Activated T-cell treated with anti-CD3 and anti-CD28 coated beads, Interleukin-2, amount 50 U/mL, for 72 hours (primary cell): ENCODE data around the gene CABLES2. TPM values are rescaled to one million over a fixed set of nuclear protein-coding genes. Genes with fewer than 3 reads are reported as not detected.

ENCODE experiments used
- ATAC-seq, 2 donors: fragments of 150-1000 bp; cut with Tn5 transposase; replicated peaks in 1 of 2; 2 replicates each; pipeline ENCODE4 v1.10.0; 2021; ENCODE audit warnings: moderate library complexity in 2 of 2, mild to moderate bottlenecking in 1 of 2
- DNase-seq, 2 donors: peaks; one replicate each; pipeline ENCODE4 v3.0.0; 2021 to 2022; ENCODE audit warnings: mixed read lengths in 1 of 2
- H3K27ac Mint-ChIP-seq: one replicate; pipeline ENCODE4 v1.8.0; 2022; ENCODE audit warnings: mild to moderate bottlenecking, moderate library complexity, mixed read lengths
- H3K27me3 Mint-ChIP-seq: one replicate; pipeline ENCODE4 v1.8.0; 2022; ENCODE audit warnings: low read depth, mixed read lengths
- H3K36me3 Mint-ChIP-seq, 2 donors: one replicate each; pipeline ENCODE4 v1.8.0; 2022; ENCODE audit warnings: mixed read lengths in 2 of 2, mild to moderate bottlenecking in 1 of 2; ENCODE audit not compliant: insufficient read depth in 2 of 2
- H3K4me1 Mint-ChIP-seq: one replicate; pipeline ENCODE4 v1.8.0; 2022; ENCODE audit warnings: low read depth, mixed read lengths
- H3K4me3 Mint-ChIP-seq, 2 donors: one replicate each; pipeline ENCODE4 v1.8.0; 2022; ENCODE audit warnings: mild to moderate bottlenecking in 2 of 2, mixed read lengths in 2 of 2, moderate library complexity in 2 of 2
- H3K9me3 Mint-ChIP-seq, 2 donors: one replicate each; pipeline ENCODE4 v1.8.0; 2022; ENCODE audit warnings: mixed read lengths in 2 of 2
- total RNA-seq, 2 donors: library from RNA; stranded (reverse); gene quantifications; one replicate each; pipeline ENCODE4 v1.2.3, GENCODE V29; 2022

CABLES2 gene
- total RNA-seq, 2 donors from 2014 or later, result 7.1 to 8.3 TPM

GRCh38 chr20:62419759-62420158, 12.7 kb upstream of the CABLES2 start:
- DNase-seq (no peak), ATAC-seq (no peak)
- peaks cover 0 to 4% of the 10 kb centered on the region in 2 donors for H3K9me3 Mint-ChIP-seq
- no peaks in the 10 kb centered on the region for H3K27me3 Mint-ChIP-seq
- H3K4me3 Mint-ChIP-seq, result no peak overlapping the region
- no peaks in the 10 kb centered on the region for H3K4me1 Mint-ChIP-seq
- H3K36me3 Mint-ChIP-seq, result no peaks in the 10 kb centered on the region
- no peak overlapping the region for H3K27ac Mint-ChIP-seq

DNA sequence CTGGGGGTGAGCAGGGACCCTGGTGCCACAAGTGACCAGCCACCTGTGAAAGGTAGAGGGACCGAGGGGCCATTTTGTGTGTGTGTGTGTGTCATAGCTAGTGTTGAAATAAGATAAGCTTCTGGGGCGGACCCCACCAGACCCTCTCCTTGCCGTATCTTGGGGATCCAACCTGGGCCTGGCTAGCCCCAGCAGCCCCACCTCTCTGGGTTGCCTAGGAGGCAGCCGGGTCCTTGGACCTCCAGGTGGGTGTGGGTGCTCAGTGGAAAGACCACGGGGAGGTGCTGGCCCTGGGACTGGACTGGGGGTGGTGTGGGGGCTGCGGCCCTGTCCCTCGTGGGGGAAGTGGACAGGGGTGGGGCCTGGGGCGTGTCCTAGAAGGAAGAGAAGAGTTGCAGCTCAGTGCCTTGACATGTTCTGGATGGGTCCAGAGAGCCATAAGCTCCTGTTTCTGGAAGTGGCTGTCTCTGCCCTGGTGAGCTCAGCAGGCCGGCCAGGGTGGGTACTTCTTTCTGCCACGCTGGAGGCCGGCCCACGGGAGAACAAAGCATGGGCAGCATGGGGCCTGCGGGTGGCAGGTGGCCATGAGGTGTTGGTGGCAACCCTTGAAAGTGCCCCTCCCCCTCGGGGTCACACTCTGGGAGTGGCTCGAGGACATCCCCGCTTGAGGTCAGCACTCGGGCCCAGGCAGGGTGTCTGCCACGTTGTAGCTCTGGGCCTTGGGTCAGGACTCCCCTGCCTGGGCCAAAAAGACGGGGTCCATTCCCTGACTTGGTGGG, 11.8 kb upstream of the CABLES2 start:
- no peaks in the 10 kb centered on the region for H3K27me3 Mint-ChIP-seq
- H3K27ac Mint-ChIP-seq, result no peak overlapping the region
- no peak overlapping the region for H3K4me3 Mint-ChIP-seq
- H3K36me3 Mint-ChIP-seq, result no peaks in the 10 kb centered on the region
- ATAC-seq (no peak), DNase-seq (no peak)
- no peaks in the 10 kb centered on the region for H3K4me1 Mint-ChIP-seq
- peaks cover 0 to 4% of the 10 kb centered on the region in 2 donors for H3K9me3 Mint-ChIP-seq

DNA sequence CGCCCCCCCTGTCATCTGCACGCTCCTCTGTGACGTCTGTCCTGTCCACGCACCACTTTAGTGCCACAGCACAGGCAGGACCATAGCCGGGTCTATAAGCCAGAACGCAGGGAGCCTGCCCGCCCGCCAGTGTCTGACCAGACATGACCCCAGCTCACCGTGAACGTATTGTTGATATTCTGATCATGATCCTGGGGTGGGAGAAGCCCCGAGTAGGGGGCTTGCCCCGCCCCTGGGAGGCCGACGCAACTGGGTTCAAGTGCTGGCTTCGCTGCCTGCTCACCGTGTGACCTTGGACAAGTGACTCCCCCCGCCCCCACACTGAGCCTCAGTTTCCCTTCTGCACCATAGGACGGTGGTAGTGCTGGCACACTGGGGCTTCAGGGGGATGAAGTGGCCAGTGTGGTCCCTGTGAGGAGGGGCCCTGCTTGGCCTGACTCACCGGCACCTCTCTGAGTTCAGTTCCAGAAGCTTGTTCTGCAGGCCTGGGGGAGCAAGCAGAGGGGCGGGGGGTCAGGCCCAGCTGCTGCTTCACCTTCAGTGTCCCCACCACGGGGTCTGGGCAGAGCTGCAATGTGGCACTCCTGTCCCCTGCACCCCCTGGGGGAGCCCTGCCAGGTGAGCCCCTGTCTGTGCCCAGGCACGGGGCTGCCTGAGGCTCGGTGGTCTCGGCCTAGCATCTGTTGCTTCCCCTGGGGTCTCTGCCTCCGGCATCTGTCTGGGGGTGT, 11.1 kb upstream of the CABLES2 start:
- no peaks in the 10 kb centered on the region for H3K36me3 Mint-ChIP-seq
- ATAC-seq (no peak), DNase-seq (no peak)
- H3K27ac Mint-ChIP-seq, result no peak overlapping the region
- H3K9me3 Mint-ChIP-seq, result peaks cover 0 to 4% of the 10 kb centered on the region in 2 donors
- H3K4me1 Mint-ChIP-seq, result no peaks in the 10 kb centered on the region
- no peaks in the 10 kb centered on the region for H3K27me3 Mint-ChIP-seq
- H3K4me3 Mint-ChIP-seq, result no peak overlapping the region

GRCh38 chr20:62416651-62417637, 9.9 kb upstream of the CABLES2 start:
- ATAC-seq (no peak), DNase-seq (no peak)
- H3K4me3 Mint-ChIP-seq, result no peak overlapping the region
- no peaks in the 10 kb centered on the region for H3K4me1 Mint-ChIP-seq
- no peak overlapping the region for H3K27ac Mint-ChIP-seq
- H3K9me3 Mint-ChIP-seq, result peaks cover 0 to 4% of the 10 kb centered on the region in 2 donors
- H3K36me3 Mint-ChIP-seq, result no peaks in the 10 kb centered on the region
- no peaks in the 10 kb centered on the region for H3K27me3 Mint-ChIP-seq

- DNase-seq, result no peak
- Mint-ChIP-seq H3K36me3 (no peaks in the 10 kb centered on the region), H3K4me1 (no peaks in the 10 kb centered on the region), H3K27ac (no peak overlapping the region), H3K27me3 (no peaks in the 10 kb centered on the region), H3K4me3 (no peak overlapping the region), H3K9me3 (no peaks in the 10 kb centered on the region)
- no peak for ATAC-seq
These were observed 8.4 kb upstream of the CABLES2 start for GRCh38 chr20:62415354-62416111.

DNA sequence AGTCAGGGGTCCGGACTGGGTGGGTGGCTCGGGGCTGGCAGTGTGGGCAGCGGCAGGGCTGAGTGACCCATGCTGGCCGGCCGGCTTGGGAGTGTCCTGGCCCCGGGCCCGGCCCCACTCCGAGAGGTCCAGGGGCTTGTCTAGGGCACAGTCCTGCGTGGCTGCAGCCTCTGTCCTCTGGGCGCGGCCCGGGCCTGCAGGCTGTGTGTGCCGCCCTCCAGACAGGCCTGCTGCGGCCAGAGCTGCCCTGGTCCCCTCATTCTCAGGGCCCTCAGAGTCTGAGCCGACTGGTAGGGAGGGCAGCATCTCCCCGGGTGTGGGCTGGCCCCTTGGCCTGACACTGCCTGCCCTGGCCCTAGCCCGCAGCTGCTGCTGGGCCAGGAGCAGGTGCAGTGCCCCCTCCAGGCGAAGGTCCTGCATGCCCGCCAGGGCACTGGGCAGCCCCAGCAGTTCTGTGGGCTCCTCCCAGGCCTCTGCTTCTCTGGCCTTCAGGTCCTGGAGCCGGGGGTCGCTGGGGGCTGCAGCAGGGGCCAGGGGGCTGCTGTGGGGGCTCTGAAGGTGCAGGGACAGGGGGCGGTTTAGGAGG, 6.9 kb upstream of the CABLES2 start:
- no peak overlapping the region for H3K27ac Mint-ChIP-seq
- peaks cover 11% of the 10 kb centered on the region for H3K4me1 Mint-ChIP-seq
- H3K27me3 Mint-ChIP-seq, result peaks cover 7% of the 10 kb centered on the region

DNA sequence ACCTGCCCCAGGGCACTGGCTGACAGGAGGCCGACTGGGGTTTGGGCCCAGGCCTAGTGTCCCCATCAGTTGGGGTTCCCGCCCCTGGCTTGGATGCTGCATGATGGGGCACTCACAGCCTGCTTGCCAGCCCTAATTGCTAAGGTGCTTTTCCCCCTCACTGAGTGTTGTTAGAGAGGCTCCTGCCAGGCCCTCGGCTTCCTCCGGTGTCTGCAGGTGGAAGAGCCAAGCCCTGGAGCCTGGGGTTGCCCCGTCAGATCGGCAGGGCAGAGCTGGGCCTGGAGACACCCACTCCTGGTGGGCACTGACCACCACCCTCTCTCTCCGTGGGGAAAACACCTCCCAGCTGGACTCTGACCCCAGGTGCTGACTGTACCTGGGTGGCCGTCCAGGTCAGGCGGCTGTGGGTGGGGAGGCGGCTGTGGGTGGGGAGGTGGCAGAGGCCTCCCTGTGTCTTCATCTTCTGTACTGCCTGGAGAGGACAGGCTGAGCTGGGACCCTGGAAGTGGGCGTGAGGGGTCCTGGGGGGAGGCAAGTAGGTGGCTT, 6.0 kb upstream of the CABLES2 start:
- DNase-seq (no peak), ATAC-seq (no peak)
- Mint-ChIP-seq H3K27me3 (peaks cover 7% of the 10 kb centered on the region), H3K36me3 (no peaks in the 10 kb centered on the region), H3K4me3 (no peak overlapping the region), H3K4me1 (peaks cover 11% of the 10 kb centered on the region), H3K9me3 (no peaks in the 10 kb centered on the region), H3K27ac (no peak overlapping the region)

More for the DNA sequence above, 6.9 kb upstream of the CABLES2 start:
- Mint-ChIP-seq H3K4me3 (no peak overlapping the region), H3K9me3 (no peaks in the 10 kb centered on the region), H3K36me3 (no peaks in the 10 kb centered on the region)
- no peak for DNase-seq
- no peak for ATAC-seq

DNA sequence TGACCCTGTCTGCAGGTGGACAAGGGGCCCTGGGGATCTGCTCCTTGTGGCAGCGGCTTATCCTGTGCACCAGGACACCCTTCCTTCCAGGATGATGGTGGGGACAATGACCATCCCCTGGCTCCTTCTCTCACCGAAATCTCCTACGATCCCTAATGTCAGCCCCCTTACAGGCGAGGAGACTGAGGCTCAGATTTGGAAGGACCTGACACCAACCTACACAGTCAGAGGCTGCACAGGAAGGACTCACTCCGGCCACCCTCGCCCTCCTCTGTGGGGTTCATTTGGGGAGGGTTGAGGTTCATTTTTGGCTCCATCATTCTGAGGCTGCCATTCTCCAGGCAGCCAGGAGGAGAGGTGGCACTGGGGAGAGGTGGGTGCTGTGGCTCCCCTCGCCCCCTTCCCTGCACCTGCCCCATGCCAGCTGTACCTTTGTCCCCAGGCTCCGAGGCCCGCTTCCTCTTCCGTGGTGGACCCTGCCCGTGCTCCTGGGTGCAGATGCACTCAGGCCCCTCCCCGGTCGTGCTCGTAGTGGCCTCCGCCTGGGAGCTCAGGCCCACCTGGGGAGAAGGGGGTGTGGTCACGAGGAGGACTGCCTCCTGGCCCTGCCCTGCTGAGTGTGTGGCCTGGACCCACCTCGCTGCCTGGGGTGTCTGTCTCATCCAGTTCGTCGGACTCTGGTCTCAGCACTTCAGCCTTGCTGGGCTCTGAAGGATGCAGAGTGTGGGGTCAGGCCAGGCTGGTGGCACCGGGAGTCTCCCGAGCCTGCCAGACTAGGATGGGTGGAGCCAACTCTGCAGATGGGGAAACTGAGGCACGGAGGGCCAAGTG, 5.3 kb upstream of the CABLES2 start:
- H3K4me1 Mint-ChIP-seq, result peaks cover 11% of the 10 kb centered on the region
- H3K27me3 Mint-ChIP-seq, result peaks cover 7% of the 10 kb centered on the region
- H3K4me3 Mint-ChIP-seq, result no peak overlapping the region
- no peak for DNase-seq
- H3K27ac Mint-ChIP-seq, result no peak overlapping the region
- H3K9me3 Mint-ChIP-seq, result no peaks in the 10 kb centered on the region
- H3K36me3 Mint-ChIP-seq, result no peaks in the 10 kb centered on the region
- no peak for ATAC-seq

DNA sequence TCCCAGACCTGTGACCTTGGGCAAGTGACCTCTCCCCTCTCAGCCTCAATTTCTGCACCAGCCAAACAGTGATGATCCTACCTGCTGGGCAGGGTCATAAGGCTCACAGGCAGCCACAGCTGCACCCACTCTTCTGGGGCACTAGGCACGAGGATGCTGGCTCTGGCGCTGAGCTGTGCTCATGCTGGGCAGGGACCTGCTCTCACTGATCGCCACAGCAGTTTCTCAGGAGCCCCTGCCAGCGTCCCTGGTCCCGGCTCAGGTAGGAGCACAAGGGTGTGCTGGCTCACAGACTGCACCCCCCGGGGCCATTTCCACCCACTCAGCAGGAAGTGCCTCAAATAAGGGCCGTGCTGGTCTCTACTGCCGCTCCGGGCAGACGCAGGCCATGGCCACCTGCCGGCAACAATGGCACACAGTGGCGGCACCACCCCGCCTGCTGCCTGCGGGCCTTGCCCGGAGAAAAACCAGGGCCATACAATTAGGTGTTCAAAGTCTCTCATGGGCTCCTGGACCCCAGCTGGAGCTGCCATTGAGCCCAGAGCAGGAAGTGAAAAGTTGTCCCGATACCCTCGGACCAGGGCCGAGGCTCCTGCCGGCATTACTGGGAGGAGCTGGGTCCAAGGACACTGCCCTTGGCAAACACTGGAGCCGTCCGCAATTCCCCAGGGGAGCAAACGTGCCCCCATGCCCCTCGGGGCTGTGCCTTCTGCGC, 4.6 kb upstream of the CABLES2 start:
- Mint-ChIP-seq H3K4me3 (no peak overlapping the region), H3K9me3 (no peaks in the 10 kb centered on the region), H3K27ac (no peak overlapping the region), H3K27me3 (peaks cover 7% of the 10 kb centered on the region), H3K4me1 (peaks cover 11% of the 10 kb centered on the region), H3K36me3 (no peaks in the 10 kb centered on the region)
- DNase-seq (no peak), ATAC-seq (no peak)

- Mint-ChIP-seq H3K9me3 (no peaks in the 10 kb centered on the region), H3K4me1 (peaks cover 15% of the 10 kb centered on the region), H3K36me3 (no peaks in the 10 kb centered on the region), H3K4me3 (no peak overlapping the region), H3K27me3 (peaks cover 7% of the 10 kb centered on the region), H3K27ac (no peak overlapping the region)
- ATAC-seq, result no peak
- no peak for DNase-seq
These were observed 3.8 kb upstream of the CABLES2 start for GRCh38 chr20:62410746-62411478.
